Measurements from ENCODE around the gene LMO1.

Gene LMO1

DNA sequence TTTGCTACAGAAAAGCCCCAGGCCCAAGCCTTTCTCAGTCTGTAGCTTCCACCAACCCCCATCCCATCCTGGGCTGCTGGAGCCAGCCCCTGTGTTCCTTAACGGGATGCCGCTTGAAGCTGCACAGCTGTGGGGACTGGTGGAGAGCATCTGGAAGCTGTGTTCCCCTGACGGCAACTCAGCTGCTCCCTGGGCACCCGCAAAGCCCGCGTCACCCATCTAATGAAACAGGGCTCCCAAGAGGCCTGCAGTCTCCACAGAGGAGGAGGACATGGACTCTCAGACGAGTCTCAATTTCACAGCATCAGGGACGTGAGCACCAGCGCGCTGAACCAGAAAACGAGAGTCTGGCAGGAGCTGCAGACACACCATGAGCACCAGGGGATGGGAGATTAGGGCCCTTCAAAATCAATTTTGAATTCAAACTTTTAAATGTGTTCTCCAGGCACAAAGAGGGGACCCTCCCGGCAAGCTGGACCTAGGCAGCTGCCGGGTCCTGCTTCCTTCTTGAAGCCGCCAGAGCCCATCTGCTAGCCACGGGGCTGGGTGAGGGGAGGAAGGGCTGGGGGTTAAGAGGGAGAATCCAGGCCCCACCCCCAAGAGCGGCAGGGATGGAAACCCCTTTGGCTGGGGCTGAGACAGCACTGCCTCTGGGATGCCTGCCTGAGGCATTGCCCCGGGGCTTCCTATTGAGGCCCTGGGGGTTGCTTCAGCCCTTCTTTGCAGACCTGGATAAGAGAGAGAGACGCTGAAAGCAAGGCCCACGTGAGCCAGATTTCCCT, 21.0 kb downstream of the LMO1 start (continued):
- TF ChIP-seq ZC3H10 (CRISPR knock-in tag; IDR thresholded peaks at IDR 0.05), result no peak
- TF ChIP-seq CSDC2 (CRISPR knock-in tag; IDR thresholded peaks at IDR 0.05), result no peak
- no peak for TF ChIP-seq ESRRG (CRISPR knock-in tag; IDR thresholded peaks at IDR 0.05)
- TF ChIP-seq RARB (CRISPR knock-in tag; IDR thresholded peaks at IDR 0.05), result no peak

DNA sequence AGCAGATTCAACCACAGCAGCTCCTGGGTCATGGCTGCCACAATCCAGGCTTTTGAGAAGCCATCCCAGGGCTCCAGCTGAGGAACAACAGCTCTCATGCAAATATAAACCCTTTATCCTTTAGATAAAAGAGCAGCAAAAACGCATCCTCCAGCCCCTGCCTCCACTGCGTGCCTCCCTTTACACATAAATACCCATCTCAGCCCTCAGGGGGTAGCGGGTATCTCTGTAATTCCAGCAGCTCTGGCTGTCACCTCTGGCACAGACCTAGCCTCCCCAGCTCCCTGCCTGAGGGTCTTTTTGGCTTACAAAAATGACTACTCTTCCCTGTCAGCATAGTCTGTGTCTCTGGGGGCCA, 21.6 kb downstream of the LMO1 start:
- ATAC-seq, result no peak
- TF ChIP-seq ZFP30 (CRISPR knock-in tag; IDR thresholded peaks at IDR 0.05) (no peak), ZC3H10 (CRISPR knock-in tag; IDR thresholded peaks at IDR 0.05) (no peak), ZNF8 (CRISPR knock-in tag; IDR thresholded peaks at IDR 0.05) (no peak), PPARA (CRISPR knock-in tag; IDR thresholded peaks at IDR 0.05; ENCODE audit: borderline replicate concordance) (no peak), SNAI2 (CRISPR knock-in tag; IDR thresholded peaks at IDR 0.05) (no peak), ZNF70 (CRISPR knock-in tag; IDR thresholded peaks at IDR 0.05) (no peak), ZNF565 (CRISPR knock-in tag; conservative IDR thresholded peaks at IDR 0.05; ENCODE audit: low read depth) (no peak), OSR1 (CRISPR knock-in tag; IDR thresholded peaks at IDR 0.05) (no peak), ESRRG (CRISPR knock-in tag; IDR thresholded peaks at IDR 0.05) (no peak), ZFP3 (CRISPR knock-in tag; IDR thresholded peaks at IDR 0.05) (no peak), TOX (CRISPR knock-in tag; IDR thresholded peaks at IDR 0.05; ENCODE audit: borderline replicate concordance) (no peak), ARNTL (CRISPR knock-in tag; IDR thresholded peaks at IDR 0.05; ENCODE audit: borderline replicate concordance, low read depth) (no peak), ISL1 (CRISPR knock-in tag; IDR thresholded peaks at IDR 0.05) (no peak), BACH2 (CRISPR knock-in tag; IDR thresholded peaks at IDR 0.05; ENCODE audit: borderline replicate concordance) (no peak), RARB (CRISPR knock-in tag; IDR thresholded peaks at IDR 0.05) (no peak)
- TF ChIP-seq, protein P1, sequence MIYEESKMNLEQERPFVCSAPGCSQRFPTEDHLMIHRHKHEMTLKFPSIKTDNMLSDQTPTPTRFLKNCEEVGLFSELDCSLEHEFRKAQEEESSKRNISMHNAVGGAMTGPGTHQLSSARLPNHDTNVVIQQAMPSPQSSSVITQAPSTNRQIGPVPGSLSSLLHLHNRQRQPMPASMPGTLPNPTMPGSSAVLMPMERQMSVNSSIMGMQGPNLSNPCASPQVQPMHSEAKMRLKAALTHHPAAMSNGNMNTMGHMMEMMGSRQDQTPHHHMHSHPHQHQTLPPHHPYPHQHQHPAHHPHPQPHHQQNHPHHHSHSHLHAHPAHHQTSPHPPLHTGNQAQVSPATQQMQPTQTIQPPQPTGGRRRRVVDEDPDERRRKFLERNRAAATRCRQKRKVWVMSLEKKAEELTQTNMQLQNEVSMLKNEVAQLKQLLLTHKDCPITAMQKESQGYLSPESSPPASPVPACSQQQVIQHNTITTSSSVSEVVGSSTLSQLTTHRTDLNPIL (CRISPR knock-in tag; IDR thresholded peaks at IDR 0.05; ENCODE audit: low read depth), result no peak
- TF ChIP-seq, protein P2, sequence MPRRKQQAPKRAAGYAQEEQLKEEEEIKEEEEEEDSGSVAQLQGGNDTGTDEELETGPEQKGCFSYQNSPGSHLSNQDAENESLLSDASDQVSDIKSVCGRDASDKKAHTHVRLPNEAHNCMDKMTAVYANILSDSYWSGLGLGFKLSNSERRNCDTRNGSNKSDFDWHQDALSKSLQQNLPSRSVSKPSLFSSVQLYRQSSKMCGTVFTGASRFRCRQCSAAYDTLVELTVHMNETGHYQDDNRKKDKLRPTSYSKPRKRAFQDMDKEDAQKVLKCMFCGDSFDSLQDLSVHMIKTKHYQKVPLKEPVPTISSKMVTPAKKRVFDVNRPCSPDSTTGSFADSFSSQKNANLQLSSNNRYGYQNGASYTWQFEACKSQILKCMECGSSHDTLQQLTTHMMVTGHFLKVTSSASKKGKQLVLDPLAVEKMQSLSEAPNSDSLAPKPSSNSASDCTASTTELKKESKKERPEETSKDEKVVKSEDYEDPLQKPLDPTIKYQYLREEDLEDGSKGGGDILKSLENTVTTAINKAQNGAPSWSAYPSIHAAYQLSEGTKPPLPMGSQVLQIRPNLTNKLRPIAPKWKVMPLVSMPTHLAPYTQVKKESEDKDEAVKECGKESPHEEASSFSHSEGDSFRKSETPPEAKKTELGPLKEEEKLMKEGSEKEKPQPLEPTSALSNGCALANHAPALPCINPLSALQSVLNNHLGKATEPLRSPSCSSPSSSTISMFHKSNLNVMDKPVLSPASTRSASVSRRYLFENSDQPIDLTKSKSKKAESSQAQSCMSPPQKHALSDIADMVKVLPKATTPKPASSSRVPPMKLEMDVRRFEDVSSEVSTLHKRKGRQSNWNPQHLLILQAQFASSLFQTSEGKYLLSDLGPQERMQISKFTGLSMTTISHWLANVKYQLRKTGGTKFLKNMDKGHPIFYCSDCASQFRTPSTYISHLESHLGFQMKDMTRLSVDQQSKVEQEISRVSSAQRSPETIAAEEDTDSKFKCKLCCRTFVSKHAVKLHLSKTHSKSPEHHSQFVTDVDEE (CRISPR knock-in tag; IDR thresholded peaks at IDR 0.05), result no peak
- TF ChIP-seq, protein P3, sequence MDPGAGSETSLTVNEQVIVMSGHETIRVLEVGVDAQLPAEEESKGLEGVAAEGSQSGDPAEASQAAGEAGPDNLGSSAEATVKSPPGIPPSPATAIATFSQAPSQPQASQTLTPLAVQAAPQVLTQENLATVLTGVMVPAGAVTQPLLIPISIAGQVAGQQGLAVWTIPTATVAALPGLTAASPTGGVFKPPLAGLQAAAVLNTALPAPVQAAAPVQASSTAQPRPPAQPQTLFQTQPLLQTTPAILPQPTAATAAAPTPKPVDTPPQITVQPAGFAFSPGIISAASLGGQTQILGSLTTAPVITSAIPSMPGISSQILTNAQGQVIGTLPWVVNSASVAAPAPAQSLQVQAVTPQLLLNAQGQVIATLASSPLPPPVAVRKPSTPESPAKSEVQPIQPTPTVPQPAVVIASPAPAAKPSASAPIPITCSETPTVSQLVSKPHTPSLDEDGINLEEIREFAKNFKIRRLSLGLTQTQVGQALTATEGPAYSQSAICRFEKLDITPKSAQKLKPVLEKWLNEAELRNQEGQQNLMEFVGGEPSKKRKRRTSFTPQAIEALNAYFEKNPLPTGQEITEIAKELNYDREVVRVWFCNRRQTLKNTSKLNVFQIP (CRISPR knock-in tag; IDR thresholded peaks at IDR 0.05; ENCODE audit: borderline replicate concordance, low read depth), result no peak
- TF ChIP-seq, protein P4, sequence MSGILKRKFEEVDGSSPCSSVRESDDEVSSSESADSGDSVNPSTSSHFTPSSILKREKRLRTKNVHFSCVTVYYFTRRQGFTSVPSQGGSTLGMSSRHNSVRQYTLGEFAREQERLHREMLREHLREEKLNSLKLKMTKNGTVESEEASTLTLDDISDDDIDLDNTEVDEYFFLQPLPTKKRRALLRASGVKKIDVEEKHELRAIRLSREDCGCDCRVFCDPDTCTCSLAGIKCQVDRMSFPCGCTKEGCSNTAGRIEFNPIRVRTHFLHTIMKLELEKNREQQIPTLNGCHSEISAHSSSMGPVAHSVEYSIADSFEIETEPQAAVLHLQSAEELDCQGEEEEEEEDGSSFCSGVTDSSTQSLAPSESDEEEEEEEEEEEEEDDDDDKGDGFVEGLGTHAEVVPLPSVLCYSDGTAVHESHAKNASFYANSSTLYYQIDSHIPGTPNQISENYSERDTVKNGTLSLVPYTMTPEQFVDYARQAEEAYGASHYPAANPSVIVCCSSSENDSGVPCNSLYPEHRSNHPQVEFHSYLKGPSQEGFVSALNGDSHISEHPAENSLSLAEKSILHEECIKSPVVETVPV (CRISPR knock-in tag; IDR thresholded peaks at IDR 0.05), result no peak

DNA sequence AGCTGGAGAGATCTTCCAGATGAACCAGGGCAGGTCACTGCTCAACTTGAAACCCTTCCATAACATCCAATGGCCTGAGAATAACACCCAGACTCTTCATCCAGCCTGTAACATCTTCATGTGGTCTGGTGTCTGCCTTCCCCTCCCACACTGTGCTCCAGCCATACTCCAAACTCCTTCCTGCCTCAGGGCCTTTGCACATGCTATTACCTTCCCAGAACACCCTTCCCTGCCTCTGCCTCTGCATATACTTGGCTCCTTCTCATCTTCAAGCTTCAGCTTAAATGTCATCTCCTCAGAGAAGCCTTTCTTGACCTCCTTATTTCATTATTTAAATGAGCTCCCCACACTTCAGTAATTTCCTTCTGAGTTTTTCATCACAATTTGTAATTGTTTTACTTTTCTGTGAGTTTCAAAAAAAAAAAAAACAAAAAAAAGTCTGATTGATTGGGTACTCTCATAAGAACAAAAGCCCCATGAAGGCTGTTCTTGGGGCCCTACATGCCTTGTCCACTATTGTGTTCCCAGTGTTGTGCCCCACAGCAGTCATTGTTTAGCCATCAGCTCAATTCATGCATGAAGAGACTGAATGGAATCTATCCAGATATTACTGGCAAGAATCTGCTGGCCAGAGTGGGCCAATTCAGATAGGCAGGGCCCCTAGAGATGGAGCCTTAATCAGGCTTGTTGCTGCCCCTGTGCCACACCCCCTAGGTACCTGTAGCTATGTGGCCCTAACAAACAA, 22.1 kb downstream of the LMO1 start:
- ATAC-seq, result no peak
- TF ChIP-seq, protein P4 (CRISPR knock-in tag; IDR thresholded peaks at IDR 0.05), result no peak
- no peak for TF ChIP-seq OSR1 (CRISPR knock-in tag; IDR thresholded peaks at IDR 0.05)
- TF ChIP-seq ESRRG (CRISPR knock-in tag; IDR thresholded peaks at IDR 0.05), result no peak
- no peak for TF ChIP-seq PPARA (CRISPR knock-in tag; IDR thresholded peaks at IDR 0.05; ENCODE audit: borderline replicate concordance)
- no peak for TF ChIP-seq BACH2 (CRISPR knock-in tag; IDR thresholded peaks at IDR 0.05; ENCODE audit: borderline replicate concordance)
- no peak for TF ChIP-seq ZFP3 (CRISPR knock-in tag; IDR thresholded peaks at IDR 0.05)
- TF ChIP-seq, protein P3 (CRISPR knock-in tag; IDR thresholded peaks at IDR 0.05; ENCODE audit: borderline replicate concordance, low read depth), result no peak
- TF ChIP-seq, protein P1 (CRISPR knock-in tag; IDR thresholded peaks at IDR 0.05; ENCODE audit: low read depth), result no peak

Measured in SK-N-SH treated with all-trans-retinoic acid at 6 μM for 48 hours (cell line).